ENCODE measurements around the gene GLIS2. TPM values are rescaled to one million over a fixed set of nuclear protein-coding genes. Genes with fewer than 3 reads are reported as not detected.

GLIS2 gene
- total and polyA plus RNA-seq, 10 of the 15 experiments (the other 5 are each of a cell fraction or from before 2014, with no cell fraction given), result 0.03 to 0.64 (median 0.18) TPM; not detected in 4

DNA sequence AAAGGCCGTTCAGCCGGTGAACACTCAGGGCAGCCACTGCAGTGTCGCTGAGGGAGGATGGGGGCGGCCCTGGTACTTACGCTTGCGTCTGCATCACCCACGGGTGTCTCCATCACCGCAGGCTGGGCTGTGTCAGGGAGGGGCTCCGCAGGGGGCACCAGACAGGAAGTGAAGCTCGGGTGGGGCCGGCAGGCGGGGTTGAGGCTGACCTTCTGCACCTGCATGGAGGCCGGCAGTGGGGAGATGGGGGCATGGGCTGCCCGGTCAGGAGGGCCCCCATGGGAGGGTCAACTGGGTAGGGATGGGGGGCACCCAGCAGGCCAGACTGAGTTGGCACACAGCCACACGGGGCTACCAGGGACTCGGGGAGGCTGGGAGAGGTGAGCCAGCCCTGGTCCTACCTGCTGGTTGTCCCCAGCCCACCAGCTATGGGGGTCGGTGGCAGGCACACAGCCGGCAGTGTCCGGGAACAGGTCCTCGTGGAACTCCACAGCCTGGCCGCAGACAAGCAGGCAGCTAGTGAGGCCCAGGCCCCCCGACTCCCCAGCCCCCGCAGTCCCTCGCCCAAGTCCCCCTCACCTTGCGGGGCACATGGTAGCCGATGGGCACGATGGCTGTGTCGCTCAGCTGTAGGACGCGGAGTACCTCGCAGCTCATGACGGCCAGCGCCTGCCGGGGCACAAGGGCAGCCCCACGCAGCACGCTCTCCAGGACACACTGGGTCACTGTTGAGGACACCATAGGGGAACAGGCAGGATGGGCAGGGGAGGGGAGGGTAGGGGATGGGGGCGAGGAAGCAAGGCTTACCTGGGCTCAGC, 48.5 kb downstream of the GLIS2 start:
- no peak for FAIRE-seq
- in situ Hi-C loops (cut with MboI) (loop anchor here (5.0 kb wide), 1 partner anchor 33 kb away; no protein-coding TSS in a partner anchor), intact Hi-C loops (cut with micrococcal nuclease; ENCODE audit: unreplicated experiment) (no loop called here)
- ChIA-PET RAD21 (ENCODE audit: unreplicated experiment) (no interaction called here), POLR2A (no interaction called here), SMC1A (ENCODE audit: uncharacterized antibody, unreplicated experiment) (no interaction called here), CTCF (interaction anchor here (1.0 kb wide), 1 partner anchor 38 kb away, joined by 4 read pairs; no protein-coding TSS in a partner anchor)
- H3K4me2 ChIP-seq (ENCODE audit: control insufficient read depth, insufficient read depth), result no peak overlapping the region
- no peak overlapping the region for H3K4me3 ChIP-seq
- no peak for DNase-seq (ENCODE audit: low read depth, low spot score)
- H3K9ac ChIP-seq (ENCODE audit: control insufficient read depth, insufficient read depth, low read length), result no peak overlapping the region
- peaks cover 7% of the 10 kb centered on the region for H3K4me1 ChIP-seq (ENCODE audit: control insufficient read depth, insufficient read depth, low read length)
- no peak overlapping the region for H3K27ac ChIP-seq (ENCODE audit: control insufficient read depth, insufficient read depth)
- H2AFZ ChIP-seq (ENCODE audit: control insufficient read depth, low read depth, low read length), result no peak overlapping the region
- peaks cover 0 to 34% of the 10 kb centered on the region in 2 experiments; a peak in 2 of 4 replicates for H3K36me3 ChIP-seq (ENCODE audit: control insufficient read depth in 2 of 2, insufficient read depth in 2 of 2, low read length in 1 of 2)
- peak; percentile 8; the same call in 1 of the 3 replicates for ATAC-seq
- TF ChIP-seq MTA2 (IDR thresholded peaks at IDR 0.05; ENCODE audit: low read depth), result no peak
- TF ChIP-seq, protein P1, sequence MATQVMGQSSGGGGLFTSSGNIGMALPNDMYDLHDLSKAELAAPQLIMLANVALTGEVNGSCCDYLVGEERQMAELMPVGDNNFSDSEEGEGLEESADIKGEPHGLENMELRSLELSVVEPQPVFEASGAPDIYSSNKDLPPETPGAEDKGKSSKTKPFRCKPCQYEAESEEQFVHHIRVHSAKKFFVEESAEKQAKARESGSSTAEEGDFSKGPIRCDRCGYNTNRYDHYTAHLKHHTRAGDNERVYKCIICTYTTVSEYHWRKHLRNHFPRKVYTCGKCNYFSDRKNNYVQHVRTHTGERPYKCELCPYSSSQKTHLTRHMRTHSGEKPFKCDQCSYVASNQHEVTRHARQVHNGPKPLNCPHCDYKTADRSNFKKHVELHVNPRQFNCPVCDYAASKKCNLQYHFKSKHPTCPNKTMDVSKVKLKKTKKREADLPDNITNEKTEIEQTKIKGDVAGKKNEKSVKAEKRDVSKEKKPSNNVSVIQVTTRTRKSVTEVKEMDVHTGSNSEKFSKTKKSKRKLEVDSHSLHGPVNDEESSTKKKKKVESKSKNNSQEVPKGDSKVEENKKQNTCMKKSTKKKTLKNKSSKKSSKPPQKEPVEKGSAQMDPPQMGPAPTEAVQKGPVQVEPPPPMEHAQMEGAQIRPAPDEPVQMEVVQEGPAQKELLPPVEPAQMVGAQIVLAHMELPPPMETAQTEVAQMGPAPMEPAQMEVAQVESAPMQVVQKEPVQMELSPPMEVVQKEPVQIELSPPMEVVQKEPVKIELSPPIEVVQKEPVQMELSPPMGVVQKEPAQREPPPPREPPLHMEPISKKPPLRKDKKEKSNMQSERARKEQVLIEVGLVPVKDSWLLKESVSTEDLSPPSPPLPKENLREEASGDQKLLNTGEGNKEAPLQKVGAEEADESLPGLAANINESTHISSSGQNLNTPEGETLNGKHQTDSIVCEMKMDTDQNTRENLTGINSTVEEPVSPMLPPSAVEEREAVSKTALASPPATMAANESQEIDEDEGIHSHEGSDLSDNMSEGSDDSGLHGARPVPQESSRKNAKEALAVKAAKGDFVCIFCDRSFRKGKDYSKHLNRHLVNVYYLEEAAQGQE (IDR thresholded peaks at IDR 0.05; ENCODE audit: low read depth, low read length), result no peak
- TF ChIP-seq HDAC2 (IDR thresholded peaks at IDR 0.05), result no peak
- TF ChIP-seq RB1 (IDR thresholded peaks at IDR 0.05; ENCODE audit: borderline replicate concordance), result no peak
- no peak for TF ChIP-seq CBX5 (IDR thresholded peaks at IDR 0.05; ENCODE audit: low read depth)
- TF ChIP-seq BMI1 (IDR thresholded peaks at IDR 0.05; ENCODE audit: borderline replicate concordance), result no peak
- TF ChIP-seq ZSCAN29 (IDR thresholded peaks at IDR 0.05), result no peak
- no peak for TF ChIP-seq SIN3A (IDR thresholded peaks at IDR 0.05; ENCODE audit: low read depth, low read length)
- TF ChIP-seq TARDBP (IDR thresholded peaks at IDR 0.05; ENCODE audit: borderline replicate concordance), result no peak
- TF ChIP-seq POU2F2 (IDR thresholded peaks at IDR 0.05; ENCODE audit: borderline replicate concordance, low read depth, low read length), result no peak
- H4K20me1 ChIP-seq (ENCODE audit: control insufficient read depth, insufficient read depth), result no peaks in the 10 kb centered on the region
- 52% methylated on average over 30 of the region's 37 CpGs for WGBS (ENCODE audit: insufficient coverage, insufficient replicate concordance, low lambda C conversion rate, missing lambda C conversion rate)
- no peaks in the 10 kb centered on the region for H3K79me2 ChIP-seq (ENCODE audit: control insufficient read depth, insufficient read depth, low read length)
- no peaks in the 10 kb centered on the region for H3K9me3 ChIP-seq (replicated peaks; ENCODE audit: control insufficient read depth, insufficient read depth, low read length)
- BruUV-seq (replicated peaks), result no TSS peak
- no peaks in the 10 kb centered on the region for H3K27me3 ChIP-seq (replicated peaks in 1 of 2; ENCODE audit: control insufficient read depth in 2 of 2, insufficient read depth in 2 of 2, low read length in 1 of 2)
